Gastroesophageal sphincter (tissue), 4 donors: ENCODE results near the gene SMARCE1. TPM values are rescaled to one million over a fixed set of nuclear protein-coding genes. Genes with fewer than 3 reads are reported as not detected.
A peak's percentile ranks its signal among the peaks of the same experiment; 100 is the strongest.

Experiments used
- ATAC-seq: fragments of 150-250 bp; one replicate; pipeline ENCODE4 v1.9.1; 2016; ENCODE audit warnings: mild to moderate bottlenecking, moderate library complexity
- H3K27ac ChIP-seq, 4 donors: fragments of 200-600 bp; sonication (generic) in 3 of 4; 1 replicate in 3 of 4; 2 replicates in 1 of 4; pipeline ENCODE4 v1.5.1; 2016 to 2019
- H3K27me3 ChIP-seq: fragments of 200-600 bp; sonication (generic); one replicate; pipeline ENCODE4 v1.5.1; 2019
- H3K36me3 ChIP-seq, 2 donors: fragments of 200-600 bp; sonication (generic); one replicate each; pipeline ENCODE4 v1.5.1; 2019; ENCODE audit warnings: control low read depth in 1 of 2
- H3K4me1 ChIP-seq, 3 donors: fragments of 200-600 bp; sonication (generic); 1 replicate in 2 of 3; 2 replicates in 1 of 3; pipeline ENCODE4 v1.5.1; 2016 to 2019; ENCODE audit warnings: control low read depth in 2 of 3
- H3K4me3 ChIP-seq, 2 donors: fragments of 200-600 bp; sonication (generic); one replicate each; pipeline ENCODE4 v1.5.1; 2019; ENCODE audit warnings: mild to moderate bottlenecking in 1 of 2, moderate library complexity in 1 of 2
- H3K9me3 ChIP-seq, 3 donors: fragments of 200-600 bp; sonication (generic); one replicate each; pipeline ENCODE4 v1.5.1; 2017 to 2019; ENCODE audit warnings: control low read depth in 2 of 3
- EP300 ChIP-seq: sonication (generic); formaldehyde crosslinking; IDR thresholded peaks from one replicate; pipeline ENCODE4 v1.6.1; 2017; ENCODE audit warnings: antibody characterized with exemption, mild to moderate bottlenecking
- POLR2A ChIP-seq, 2 donors: fragments of 450-650 bp; IDR thresholded peaks; one replicate each; pipeline ENCODE4 v1.6.1; 2017; ENCODE audit warnings: antibody characterized with exemption in 2 of 2, mild to moderate bottlenecking in 2 of 2, moderate library complexity in 1 of 2
- POLR2AphosphoS5 ChIP-seq: sonication (generic); formaldehyde crosslinking; IDR thresholded peaks from one replicate; pipeline ENCODE4 v1.6.1; 2017; ENCODE audit warnings: antibody characterized with exemption
- WGBS, 2 donors: methylation state at CpG; one replicate each; pipeline ENCODE4 v1.1.5; 2018; ENCODE audit warnings: low coverage in 1 of 2; 5-methylcytosine and 5-hydroxymethylcytosine counted together
- total RNA-seq, 4 donors: library from RNA; depleted of rRNA; stranded (reverse); fragments of >200 nt; gene quantifications; one replicate each; pipeline ENCODE4 v1.1.0, GENCODE V29; 2016
- TF ChIP-seq, protein P1 (sequence below), 4 experiments: fragments of 200-600 bp in 2 of 4; fragments of 450-650 bp in 2 of 4; sonication (generic) in 1 of 4; IDR thresholded peaks; one replicate each; pipeline ENCODE4 v1.5.1; 2017 to 2019; ENCODE audit warnings: antibody characterized with exemption in 4 of 4, mild to moderate bottlenecking in 2 of 4, moderate library complexity in 2 of 4

The SMARCE1 gene
- total RNA-seq, 4 donors from 2014 or later, result 102 to 131 (median 109) TPM

DNA sequence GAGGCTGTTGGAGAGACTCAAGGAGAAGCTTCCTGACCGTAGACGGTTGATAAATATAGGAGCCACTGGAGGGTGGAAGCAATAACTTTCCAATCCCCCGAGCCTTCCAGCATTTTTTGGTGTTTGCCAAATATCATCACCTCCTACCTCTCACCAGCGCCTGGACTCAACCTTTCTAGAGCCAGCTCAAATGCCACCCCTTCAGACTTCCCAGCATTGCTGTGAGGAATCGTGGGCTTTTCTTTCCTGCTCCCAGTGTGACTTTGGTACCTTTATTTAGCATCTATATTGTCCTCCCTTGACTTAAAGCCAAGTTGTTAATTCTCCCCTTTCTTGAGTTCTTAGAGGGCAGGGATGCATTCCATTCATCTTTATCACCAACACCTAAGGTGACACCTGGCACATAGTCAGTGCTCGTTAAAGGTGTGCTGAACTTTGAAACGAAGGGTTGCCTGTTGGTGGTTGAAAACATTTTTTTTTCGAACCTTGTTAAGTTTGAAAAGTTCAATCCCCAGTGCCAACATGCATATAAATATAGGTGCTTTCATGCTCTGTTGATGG lies 47.1 kb downstream of the SMARCE1 start:
- H3K27me3 ChIP-seq, result no peaks in the 10 kb centered on the region
- 60 to 76% methylated on average over 7 to 8 of the region's 8 CpGs for WGBS, 2 donors
- no peak overlapping the region for H3K27ac ChIP-seq
- TF ChIP-seq, protein P1, sequence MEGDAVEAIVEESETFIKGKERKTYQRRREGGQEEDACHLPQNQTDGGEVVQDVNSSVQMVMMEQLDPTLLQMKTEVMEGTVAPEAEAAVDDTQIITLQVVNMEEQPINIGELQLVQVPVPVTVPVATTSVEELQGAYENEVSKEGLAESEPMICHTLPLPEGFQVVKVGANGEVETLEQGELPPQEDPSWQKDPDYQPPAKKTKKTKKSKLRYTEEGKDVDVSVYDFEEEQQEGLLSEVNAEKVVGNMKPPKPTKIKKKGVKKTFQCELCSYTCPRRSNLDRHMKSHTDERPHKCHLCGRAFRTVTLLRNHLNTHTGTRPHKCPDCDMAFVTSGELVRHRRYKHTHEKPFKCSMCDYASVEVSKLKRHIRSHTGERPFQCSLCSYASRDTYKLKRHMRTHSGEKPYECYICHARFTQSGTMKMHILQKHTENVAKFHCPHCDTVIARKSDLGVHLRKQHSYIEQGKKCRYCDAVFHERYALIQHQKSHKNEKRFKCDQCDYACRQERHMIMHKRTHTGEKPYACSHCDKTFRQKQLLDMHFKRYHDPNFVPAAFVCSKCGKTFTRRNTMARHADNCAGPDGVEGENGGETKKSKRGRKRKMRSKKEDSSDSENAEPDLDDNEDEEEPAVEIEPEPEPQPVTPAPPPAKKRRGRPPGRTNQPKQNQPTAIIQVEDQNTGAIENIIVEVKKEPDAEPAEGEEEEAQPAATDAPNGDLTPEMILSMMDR (IDR thresholded peaks at IDR 0.05), result no peak
- TF ChIP-seq POLR2AphosphoS5 (no peak), EP300 (no peak), POLR2A (IDR thresholded peaks at IDR 0.05) (no peak)
- no peak overlapping the region for H3K4me3 ChIP-seq
- no peaks in the 10 kb centered on the region for H3K4me1 ChIP-seq
- H3K9me3 ChIP-seq, result no peaks in the 10 kb centered on the region
- ATAC-seq, result no peak
- no peaks in the 10 kb centered on the region for H3K36me3 ChIP-seq

DNA sequence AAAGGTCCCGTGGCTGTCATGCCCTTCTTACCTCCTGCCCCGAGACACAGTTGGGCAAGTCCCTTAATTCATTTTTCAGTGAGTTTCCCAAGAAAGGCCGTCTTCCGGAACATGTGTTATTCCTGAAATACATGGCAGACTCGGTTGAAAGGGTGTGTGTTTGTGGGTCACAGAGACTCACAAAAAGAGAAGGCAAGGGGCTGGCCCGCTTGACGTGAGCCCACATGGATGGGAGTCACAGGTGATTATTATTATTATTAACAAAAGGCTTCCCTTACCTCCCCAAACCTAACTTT lies 48.2 kb downstream of the SMARCE1 start:
- 40 to 68% methylated on average over 1 to 7 of the region's 7 CpGs for WGBS, 2 donors
- ATAC-seq, result no peak
- H3K27ac ChIP-seq, result no peak overlapping the region

DNA sequence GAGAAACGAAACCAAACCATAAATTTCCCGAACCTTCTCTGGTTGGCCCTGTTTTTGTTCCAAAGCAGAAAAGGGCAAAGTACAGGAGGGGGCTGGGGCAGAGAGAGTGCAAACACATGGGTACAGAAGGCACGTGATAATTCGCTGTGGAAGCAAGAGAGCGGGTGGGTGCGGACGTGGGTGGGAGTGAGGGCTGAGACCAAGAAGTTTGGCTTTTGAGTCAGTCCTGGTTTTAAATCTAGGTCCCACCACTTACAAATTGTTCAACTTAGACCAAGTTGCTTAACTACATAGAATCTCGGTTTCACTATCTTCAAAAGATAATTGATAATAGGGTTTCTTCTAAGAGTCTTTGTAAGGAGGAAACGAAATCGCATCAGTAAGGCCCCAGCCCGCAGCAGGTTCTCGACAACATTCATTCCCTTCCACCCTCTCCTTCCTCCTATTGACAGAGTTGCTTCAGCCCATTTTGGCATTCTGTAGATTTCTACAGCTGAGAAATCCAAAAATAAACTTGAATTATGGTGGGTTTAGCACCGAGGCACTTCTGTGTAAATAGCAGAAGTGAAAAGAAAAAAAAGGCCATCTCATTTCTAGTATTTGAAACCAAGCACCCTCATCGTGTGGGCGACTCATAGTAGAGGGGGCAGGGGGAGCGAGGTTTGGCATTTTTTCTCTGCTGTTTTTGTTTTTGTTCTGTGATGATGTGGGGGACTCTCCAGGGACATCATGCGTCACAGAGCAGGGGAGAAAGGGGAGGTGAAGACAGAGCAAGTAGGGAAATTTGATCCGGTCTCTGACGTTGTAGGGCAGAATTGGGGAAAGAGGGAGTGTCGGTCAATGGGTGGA lies 48.8 kb downstream of the SMARCE1 start:
- Histone ChIP-seq H3K27ac (peak overlapping the region in 2 of 4 donors; percentile 4 to 14), H3K27me3 (no peaks in the 10 kb centered on the region), H3K9me3 (no peaks in the 10 kb centered on the region), H3K4me1 (no peaks in the 10 kb centered on the region), H3K36me3 (no peaks in the 10 kb centered on the region), H3K4me3 (no peak overlapping the region)
- no peak for ATAC-seq
- TF ChIP-seq EP300, result no peak
- no peak for TF ChIP-seq POLR2AphosphoS5
- TF ChIP-seq, protein P1 (IDR thresholded peaks at IDR 0.05), result no peak
- no peak for TF ChIP-seq POLR2A (IDR thresholded peaks at IDR 0.05)
- WGBS, 2 donors, result 70 to 87% methylated on average over 12 to 18 of the region's 20 CpGs

More for the DNA sequence above, 48.2 kb downstream of the SMARCE1 start:
- Histone ChIP-seq H3K36me3 (no peaks in the 10 kb centered on the region), H3K27me3 (no peaks in the 10 kb centered on the region), H3K4me3 (no peak overlapping the region), H3K9me3 (no peaks in the 10 kb centered on the region), H3K4me1 (no peaks in the 10 kb centered on the region)
- no peak for TF ChIP-seq POLR2A (IDR thresholded peaks at IDR 0.05)
- TF ChIP-seq, protein P1 (IDR thresholded peaks at IDR 0.05), result no peak
- no peak for TF ChIP-seq EP300
- no peak for TF ChIP-seq POLR2AphosphoS5

DNA sequence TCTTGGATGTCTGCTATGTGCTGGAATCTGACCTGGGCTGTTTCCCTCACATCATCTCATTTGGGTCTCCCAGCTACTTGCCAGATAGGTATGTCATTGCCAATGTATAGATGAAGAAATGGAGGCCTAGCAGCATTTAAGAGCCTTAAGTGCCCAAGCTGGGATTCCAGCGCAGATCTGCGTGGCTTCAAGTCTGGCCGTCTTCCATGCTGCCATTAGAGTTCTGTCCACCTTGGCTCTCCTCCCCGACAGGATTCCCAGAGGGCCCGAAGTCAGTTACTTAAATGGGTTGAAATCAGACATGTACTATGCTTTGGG lies 49.4 kb downstream of the SMARCE1 start:
- no peaks in the 10 kb centered on the region for H3K27me3 ChIP-seq
- no peaks in the 10 kb centered on the region for H3K4me1 ChIP-seq
- ATAC-seq, result no peak
- no peak overlapping the region for H3K4me3 ChIP-seq
- H3K9me3 ChIP-seq, result no peaks in the 10 kb centered on the region
- no peak for TF ChIP-seq POLR2A (IDR thresholded peaks at IDR 0.05)
- 79% methylated on average over 2 of the region's 5 CpGs; no CpG with 5 or more reads in 1 of the 2 donors for WGBS, 2 donors
- H3K27ac ChIP-seq, result peak overlapping the region in 2 of 4 donors; percentile 4 to 14
- no peaks in the 10 kb centered on the region for H3K36me3 ChIP-seq

DNA sequence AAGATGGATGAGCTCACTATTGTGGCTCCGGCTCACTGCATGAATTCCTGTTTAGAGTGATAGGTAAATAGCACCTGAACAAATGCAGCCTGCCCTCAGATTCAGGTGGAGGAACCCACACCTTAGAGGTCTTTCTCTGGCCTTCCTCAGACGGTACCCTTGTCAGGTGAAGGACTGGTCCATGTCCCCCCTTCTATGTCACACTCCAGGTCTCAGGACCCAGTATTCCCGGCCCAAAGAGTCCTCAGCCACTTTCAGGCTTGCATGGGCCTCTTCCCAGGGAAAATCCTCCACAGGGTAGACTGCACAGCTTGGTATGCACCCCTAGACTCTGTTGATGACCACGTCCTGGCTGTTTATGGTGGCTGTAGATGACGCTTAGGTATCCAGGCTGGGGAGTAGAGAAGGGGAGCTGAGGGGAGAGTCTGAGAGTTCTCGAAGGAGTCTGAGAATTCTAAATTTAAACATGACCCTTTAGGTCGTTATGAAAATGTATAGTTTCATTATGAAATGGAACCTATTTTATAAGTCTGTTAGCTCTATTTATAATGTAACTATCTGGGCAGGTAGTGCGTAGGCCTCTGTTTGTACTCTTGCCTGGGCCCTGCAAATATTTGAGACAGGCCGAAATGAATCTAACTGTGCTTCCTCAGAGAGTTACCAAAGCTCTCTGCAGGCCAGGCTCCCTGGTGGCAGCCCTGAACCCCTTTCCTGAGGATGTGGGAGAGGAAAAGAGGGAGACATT lies 49.9 kb downstream of the SMARCE1 start:
- Histone ChIP-seq H3K27me3 (no peaks in the 10 kb centered on the region), H3K9me3 (no peaks in the 10 kb centered on the region), H3K36me3 (no peaks in the 10 kb centered on the region), H3K4me1 (no peaks in the 10 kb centered on the region), H3K4me3 (no peak overlapping the region), H3K27ac (peak overlapping the region in 1 of 4 donors; percentile 4)
- no peak for ATAC-seq
- 78 to 85% methylated on average over 4 to 6 of the region's 9 CpGs for WGBS, 2 donors
- TF ChIP-seq POLR2A (IDR thresholded peaks at IDR 0.05) (no peak), EP300 (no peak), POLR2AphosphoS5 (no peak)
- TF ChIP-seq, protein P1 (IDR thresholded peaks at IDR 0.05), result no peak
